Trophoblast cell (in vitro differentiated cells and primary cell): ENCODE measurements around the gene CASQ1.
A peak's percentile ranks its signal among the peaks of the same experiment; 100 is the strongest.

Experiments
- DNase-seq, 2 donors: peaks; one replicate each; pipeline ENCODE4 v3.0.0-alpha.2; 2016
- H2AFZ ChIP-seq: 2 replicates; pipeline ENCODE4 v1.6.1; 2013; ENCODE audit warnings: low read length, moderate library complexity, mild to moderate bottlenecking; ENCODE audit not compliant: insufficient read depth, poor library complexity
- H2AK5ac ChIP-seq: 2 replicates; pipeline ENCODE4 v1.6.1; 2013; ENCODE audit warnings: mild to moderate bottlenecking, low read length
- H2BK120ac ChIP-seq: 2 replicates; pipeline ENCODE4 v1.6.1; 2013; ENCODE audit warnings: low read length, mild to moderate bottlenecking, moderate library complexity; ENCODE audit not compliant: insufficient read depth, poor library complexity
- H2BK12ac ChIP-seq: 2 replicates; pipeline ENCODE4 v1.6.1; 2013; ENCODE audit warnings: mild to moderate bottlenecking, low read length, moderate library complexity
- H2BK5ac ChIP-seq: 2 replicates; pipeline ENCODE4 v1.6.1; 2013; ENCODE audit warnings: low read length, low read depth, moderate library complexity, mild to moderate bottlenecking; ENCODE audit not compliant: poor library complexity
- H3K14ac ChIP-seq: 2 replicates; pipeline ENCODE4 v1.6.1; 2013; ENCODE audit warnings: mild to moderate bottlenecking, low read length
- H3K18ac ChIP-seq: 2 replicates; pipeline ENCODE4 v1.6.1; 2013; ENCODE audit warnings: mild to moderate bottlenecking, low read length
- H3K23ac ChIP-seq: 2 replicates; pipeline ENCODE4 v1.6.1; 2013; ENCODE audit warnings: low read length
- H3K27ac ChIP-seq: 2 replicates; pipeline ENCODE4 v1.5.1; 2013; ENCODE audit warnings: low read depth, mild to moderate bottlenecking, inconsistent platforms, low read length, moderate library complexity
- H3K27me3 ChIP-seq: 2 replicates; pipeline ENCODE4 v1.6.1; 2013; ENCODE audit warnings: inconsistent platforms, mild to moderate bottlenecking, low read length, moderate library complexity; ENCODE audit not compliant: insufficient read depth
- H3K36me3 ChIP-seq, 2 experiments: 1 replicate in 1 of 2; 2 replicates in 1 of 2; pipeline ENCODE4 v1.6.1; 2013; ENCODE audit warnings: low read length in 2 of 2, mild to moderate bottlenecking in 2 of 2, moderate library complexity in 1 of 2; ENCODE audit not compliant: insufficient read depth in 2 of 2, control insufficient read depth in 1 of 2
- H3K4ac ChIP-seq: 2 replicates; pipeline ENCODE4 v1.6.1; 2013; ENCODE audit warnings: low read depth, mild to moderate bottlenecking, low read length, moderate library complexity
- H3K4me1 ChIP-seq, 2 experiments: 1 replicate in 1 of 2; 2 replicates in 1 of 2; pipeline ENCODE4 v1.6.1; 2013; ENCODE audit warnings: low read length in 2 of 2, mild to moderate bottlenecking in 2 of 2, moderate library complexity in 1 of 2; ENCODE audit not compliant: insufficient read depth in 2 of 2, control insufficient read depth in 1 of 2
- H3K4me2 ChIP-seq: 2 replicates; pipeline ENCODE4 v1.6.1; 2013; ENCODE audit warnings: inconsistent platforms, mild to moderate bottlenecking, low read length, moderate library complexity
- H3K4me3 ChIP-seq: 2 replicates; pipeline ENCODE4 v1.5.1; 2013; ENCODE audit warnings: mild to moderate bottlenecking, low read depth, low read length, inconsistent platforms
- H3K79me1 ChIP-seq: one replicate; pipeline ENCODE4 v1.6.1; 2013; ENCODE audit warnings: low read length
- H3K79me2 ChIP-seq: 2 replicates; pipeline ENCODE4 v1.6.1; 2013; ENCODE audit warnings: low read length, mild to moderate bottlenecking; ENCODE audit not compliant: control insufficient read depth, insufficient read depth, poor library complexity
- H3K9ac ChIP-seq: 2 replicates; pipeline ENCODE4 v1.6.1; 2013; ENCODE audit warnings: mild to moderate bottlenecking, low read length
- H3K9me3 ChIP-seq: 2 replicates; pipeline ENCODE4 v1.6.1; 2013; ENCODE audit warnings: low read depth, mild to moderate bottlenecking, control low read depth, inconsistent platforms, low read length; ENCODE audit not compliant: insufficient read depth
- H4K12ac ChIP-seq: 2 replicates; pipeline ENCODE4 v1.6.1; 2013; ENCODE audit warnings: low read depth, mild to moderate bottlenecking, low read length, moderate library complexity
- H4K8ac ChIP-seq: 2 replicates; pipeline ENCODE4 v1.6.1; 2013; ENCODE audit warnings: low read depth, mild to moderate bottlenecking, low read length, moderate library complexity
- H4K91ac ChIP-seq: one replicate; pipeline ENCODE4 v1.6.1; 2013; ENCODE audit warnings: low read depth, mild to moderate bottlenecking, low read length, moderate library complexity
- WGBS: extraction: QIAGEN DNeasy Blood & Tissue Kit; methylation state at CpG from one replicate; pipeline ENCODE4 v1.1.7; 2013; ENCODE audit warnings: missing lambda C conversion rate; ENCODE audit not compliant: insufficient read length, insufficient coverage; ENCODE audit errors: extremely low coverage; 5-methylcytosine and 5-hydroxymethylcytosine counted together

CASQ1 gene

DNA sequence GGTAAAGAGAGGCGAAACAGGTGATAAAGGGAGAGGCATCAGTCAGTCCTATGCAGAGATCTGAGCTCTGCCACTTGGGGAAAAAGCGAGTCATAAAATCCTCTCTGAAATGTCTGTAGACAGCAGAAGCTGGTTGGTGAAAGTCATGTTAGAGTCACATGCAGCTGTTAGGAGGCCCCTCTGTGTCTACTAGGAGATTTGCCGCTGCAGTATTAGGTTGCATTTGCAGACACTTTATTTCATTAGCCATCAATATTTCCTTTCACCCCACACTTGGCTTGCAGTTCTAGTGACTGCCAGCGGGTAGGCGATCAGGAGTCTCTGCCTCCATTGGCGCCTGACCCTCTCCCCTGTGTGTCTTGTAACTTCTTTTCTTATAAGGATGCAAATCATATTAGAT, 22.8 kb upstream of the CASQ1 start:
- no peak overlapping the region for H4K91ac ChIP-seq
- no peak overlapping the region for H3K4me2 ChIP-seq
- H3K9ac ChIP-seq: no peak overlapping the region
- DNase-seq: peak in 1 of 2 donors; percentile 9
- H3K27me3 ChIP-seq: no peaks in the 10 kb centered on the region
- H2AFZ ChIP-seq: no peak overlapping the region
- H3K23ac ChIP-seq: no peak overlapping the region
- H3K79me1 ChIP-seq: peaks cover 4% of the 10 kb centered on the region
- no peak overlapping the region for H4K8ac ChIP-seq
- no peak overlapping the region for H2AK5ac ChIP-seq
- no peak overlapping the region for H3K4ac ChIP-seq
- H3K4me3 ChIP-seq: no peak overlapping the region
- H3K36me3 ChIP-seq: no peaks in the 10 kb centered on the region
- no peak overlapping the region for H3K18ac ChIP-seq
- peaks cover 17 to 18% of the 10 kb centered on the region in 2 experiments for H3K4me1 ChIP-seq
- no peak overlapping the region for H4K12ac ChIP-seq
- H3K27ac ChIP-seq: no peak overlapping the region
- no peaks in the 10 kb centered on the region for H3K9me3 ChIP-seq
- no peak overlapping the region for H2BK120ac ChIP-seq
- no CpG with 5 or more reads among the region's 6 CpGs for WGBS
- H2BK5ac ChIP-seq: no peak overlapping the region
- no peaks in the 10 kb centered on the region for H3K79me2 ChIP-seq
- no peak overlapping the region for H2BK12ac ChIP-seq
- no peak overlapping the region for H3K14ac ChIP-seq

DNA sequence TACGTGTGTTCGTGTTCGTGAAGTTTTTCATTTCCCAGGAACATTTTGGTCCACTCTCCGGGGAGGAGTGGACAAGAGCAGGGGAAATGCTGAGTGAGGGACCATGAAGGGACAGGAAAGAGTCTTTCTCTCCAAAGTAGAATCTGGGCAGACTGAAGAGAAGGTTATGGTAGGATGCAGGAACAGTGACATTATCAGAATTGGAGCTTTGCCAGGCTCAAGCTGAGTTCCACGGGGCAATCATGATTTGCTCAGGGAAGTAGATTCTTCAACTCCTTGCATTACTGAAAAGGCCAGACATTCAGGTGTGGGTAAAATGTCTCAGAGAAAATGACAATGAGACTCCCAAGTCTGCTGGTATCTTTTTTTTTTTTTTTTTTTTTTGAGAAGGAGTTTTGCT, 22.4 kb upstream of the CASQ1 start:
- peaks cover 4% of the 10 kb centered on the region for H3K79me1 ChIP-seq
- no CpG with 5 or more reads among the region's 5 CpGs for WGBS

DNA sequence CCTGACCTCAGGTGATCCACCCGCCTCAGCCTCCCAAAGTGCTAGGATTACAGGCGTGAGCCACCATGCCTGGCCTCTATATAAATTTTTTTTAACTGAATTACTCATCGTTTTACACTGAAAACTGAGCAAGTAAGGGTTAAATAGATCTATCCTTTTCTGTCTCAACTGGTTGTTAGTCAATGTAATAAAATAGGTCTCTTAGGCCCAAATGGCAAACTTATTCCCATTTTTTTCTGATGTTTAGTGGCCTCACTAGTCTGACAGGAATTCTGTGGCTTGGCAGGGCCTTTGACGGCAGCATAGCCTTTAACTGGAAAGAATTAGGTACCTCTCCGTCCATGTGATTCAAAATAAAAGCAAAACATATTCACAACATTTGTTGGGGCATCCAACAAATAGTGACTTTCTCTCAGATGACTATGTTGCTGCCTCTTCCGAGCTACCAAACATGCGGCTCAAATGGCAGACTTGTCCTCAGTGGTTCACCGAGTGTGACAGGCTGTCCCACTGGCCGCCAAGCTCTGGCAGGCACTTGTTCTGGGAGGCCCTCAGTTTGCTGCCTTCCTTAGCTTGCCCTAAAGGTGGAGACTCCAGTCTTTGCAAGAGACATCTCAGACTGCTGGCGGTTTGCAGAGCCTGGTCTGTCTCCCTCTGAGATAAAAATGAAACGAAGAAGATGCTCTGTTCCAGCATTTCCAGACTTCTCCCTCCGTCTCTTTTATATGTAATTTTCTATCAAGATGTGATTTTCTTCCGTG, 21.6 kb upstream of the CASQ1 start:
- H3K23ac ChIP-seq: no peak overlapping the region
- H3K79me1 ChIP-seq: peaks cover 4% of the 10 kb centered on the region
- no CpG with 5 or more reads among the region's 13 CpGs for WGBS
- no peak overlapping the region for H4K12ac ChIP-seq
- DNase-seq: peak in 1 of 2 donors; percentile 55
- H3K4me3 ChIP-seq: no peak overlapping the region
- H3K4me1 ChIP-seq: peaks cover 19% of the 10 kb centered on the region in 2 experiments
- H3K79me2 ChIP-seq: no peaks in the 10 kb centered on the region
- no peak overlapping the region for H2AFZ ChIP-seq
- H4K91ac ChIP-seq: no peak overlapping the region
- no peak overlapping the region for H2BK120ac ChIP-seq
- no peak overlapping the region for H3K4me2 ChIP-seq
- no peaks in the 10 kb centered on the region for H3K27me3 ChIP-seq
- H3K36me3 ChIP-seq: no peaks in the 10 kb centered on the region
- no peak overlapping the region for H2AK5ac ChIP-seq
- H3K14ac ChIP-seq: no peak overlapping the region
- H3K27ac ChIP-seq: no peak overlapping the region
- no peak overlapping the region for H3K4ac ChIP-seq
- no peaks in the 10 kb centered on the region for H3K9me3 ChIP-seq
- no peak overlapping the region for H3K18ac ChIP-seq
- no peak overlapping the region for H2BK12ac ChIP-seq
- H2BK5ac ChIP-seq: no peak overlapping the region
- H4K8ac ChIP-seq: no peak overlapping the region
- no peak overlapping the region for H3K9ac ChIP-seq

More for the DNA sequence above, 22.4 kb upstream of the CASQ1 start:
- H3K23ac ChIP-seq: no peak overlapping the region
- no peak overlapping the region for H3K18ac ChIP-seq
- no peak overlapping the region for H4K8ac ChIP-seq
- no peaks in the 10 kb centered on the region for H3K27me3 ChIP-seq
- H3K9me3 ChIP-seq: no peaks in the 10 kb centered on the region
- no peak overlapping the region for H3K27ac ChIP-seq
- H2BK120ac ChIP-seq: no peak overlapping the region
- no peak overlapping the region for H3K14ac ChIP-seq
- H3K4ac ChIP-seq: no peak overlapping the region
- H4K91ac ChIP-seq: no peak overlapping the region
- no peak overlapping the region for H2BK5ac ChIP-seq
- no peak overlapping the region for H3K9ac ChIP-seq
- no peak overlapping the region for H3K4me2 ChIP-seq
- peak; percentile 77 to 91 for DNase-seq
- no peak overlapping the region for H2BK12ac ChIP-seq
- H2AFZ ChIP-seq: no peak overlapping the region
- no peaks in the 10 kb centered on the region for H3K79me2 ChIP-seq
- no peak overlapping the region for H4K12ac ChIP-seq
- H3K4me3 ChIP-seq: no peak overlapping the region
- H3K36me3 ChIP-seq: no peaks in the 10 kb centered on the region
- peaks cover 19% of the 10 kb centered on the region in 2 experiments for H3K4me1 ChIP-seq
- no peak overlapping the region for H2AK5ac ChIP-seq

DNA sequence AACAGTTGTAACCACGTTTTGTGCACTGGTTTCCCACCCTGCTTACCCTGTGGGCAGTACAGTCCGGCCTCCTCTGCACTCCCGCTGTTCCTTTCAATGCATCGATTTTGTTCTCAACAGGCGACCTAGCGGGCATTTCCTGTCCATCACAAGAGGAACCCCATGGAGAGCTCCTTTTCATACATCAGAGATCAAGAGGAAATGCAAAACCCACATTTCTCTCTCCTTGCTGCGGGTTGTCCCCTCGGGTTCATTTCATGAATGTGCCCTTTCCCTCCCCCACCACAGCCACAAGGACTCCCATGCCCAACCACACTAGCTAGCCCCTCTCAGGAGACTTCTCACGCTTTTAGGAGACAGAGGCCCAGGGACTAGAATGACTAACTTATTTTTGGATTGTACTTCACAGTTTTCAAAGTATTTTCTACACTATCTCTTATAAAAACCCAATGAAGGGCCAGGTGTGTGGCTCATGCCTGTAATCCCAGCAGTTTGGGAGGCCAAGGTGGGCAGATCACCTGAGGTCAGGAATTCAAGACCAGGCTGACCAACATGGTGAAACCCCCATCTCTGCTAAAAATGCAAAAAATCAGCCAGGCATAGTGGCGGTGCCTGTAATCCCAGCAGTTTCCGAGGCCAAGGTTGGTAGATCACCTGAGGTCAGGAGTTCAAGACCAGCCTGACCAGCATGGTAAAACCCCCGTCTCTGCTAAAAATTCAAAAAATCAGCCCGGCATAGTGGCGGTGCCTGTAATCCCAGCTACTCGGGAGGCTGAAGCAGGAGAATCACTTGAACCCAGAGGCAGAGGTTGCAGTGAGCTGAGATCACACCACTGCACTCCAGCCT, 20.6 kb upstream of the CASQ1 start:
- H2AFZ ChIP-seq: no peak overlapping the region
- H2BK12ac ChIP-seq: no peak overlapping the region
- H2BK120ac ChIP-seq: no peak overlapping the region
- H3K9me3 ChIP-seq: no peaks in the 10 kb centered on the region
- H3K4me2 ChIP-seq: no peak overlapping the region
- no peak overlapping the region for H4K12ac ChIP-seq
- H3K79me1 ChIP-seq: peaks cover 4% of the 10 kb centered on the region
- no peak overlapping the region for H3K9ac ChIP-seq
- H4K8ac ChIP-seq: no peak overlapping the region
- peaks cover 19% of the 10 kb centered on the region in 2 experiments for H3K4me1 ChIP-seq
- no peak overlapping the region for H3K4me3 ChIP-seq
- H4K91ac ChIP-seq: no peak overlapping the region
- DNase-seq: peak; percentile 92 to 94
- no CpG with 5 or more reads among the region's 15 CpGs for WGBS
- no peak overlapping the region for H2BK5ac ChIP-seq
- H3K79me2 ChIP-seq: no peaks in the 10 kb centered on the region
- no peak overlapping the region for H3K14ac ChIP-seq
- H3K23ac ChIP-seq: no peak overlapping the region
- H3K36me3 ChIP-seq: no peaks in the 10 kb centered on the region
- H3K27me3 ChIP-seq: no peaks in the 10 kb centered on the region
- H3K4ac ChIP-seq: no peak overlapping the region
- no peak overlapping the region for H2AK5ac ChIP-seq
- no peak overlapping the region for H3K18ac ChIP-seq
- H3K27ac ChIP-seq: no peak overlapping the region
